Activated CD4-positive, alpha-beta T cell treated with anti-CD3 and anti-CD28 coated beads, Interleukin-2, amount 50 U/mL, for 4 hours (primary cell): ENCODE data around the gene PAPPA2.

Source experiments
- DNase-seq, 2 experiments: peaks; one replicate each; pipeline ENCODE4 v3.0.0-alpha.2; 2020

PAPPA2 gene

GRCh38 chr1:176820391-176821031, 357.5 kb downstream of the PAPPA2 start:
- DNase-seq = no peak

- DNase-seq = no peak
Measured at GRCh38 chr1:176826265-176826664, 363.3 kb downstream of the PAPPA2 start.

GRCh38 chr1:176829261-176829660, 366.3 kb downstream of the PAPPA2 start:
- no peak for DNase-seq

GRCh38 chr1:176831150-176831549, 368.2 kb downstream of the PAPPA2 start:
- no peak for DNase-seq

- DNase-seq = no peak
Measured at GRCh38 chr1:176837708-176838107, 374.7 kb downstream of the PAPPA2 start.

- no peak for DNase-seq
Measured at GRCh38 chr1:176838276-176838995, 375.5 kb downstream of the PAPPA2 start.

GRCh38 chr1:176839216-176839615, 376.2 kb downstream of the PAPPA2 start:
- no peak for DNase-seq

- DNase-seq = no peak
Measured at GRCh38 chr1:176841238-176841637, 378.3 kb downstream of the PAPPA2 start.

GRCh38 chr1:176843352-176844297, 380.6 kb downstream of the PAPPA2 start:
- DNase-seq = no peak

- DNase-seq = no peak
Measured at GRCh38 chr1:176847052-176847451, 384.1 kb downstream of the PAPPA2 start.

GRCh38 chr1:176849281-176849680, 386.3 kb downstream of the PAPPA2 start:
- DNase-seq = no peak

GRCh38 chr1:176850871-176851270, 387.9 kb downstream of the PAPPA2 start:
- no peak for DNase-seq

- DNase-seq = no peak
Measured at GRCh38 chr1:176852124-176852523, 389.1 kb downstream of the PAPPA2 start.

- DNase-seq = no peak
Measured at GRCh38 chr1:176853503-176853902, 390.5 kb downstream of the PAPPA2 start.

- no peak for DNase-seq
Measured at GRCh38 chr1:176854121-176854520, 391.1 kb downstream of the PAPPA2 start.

GRCh38 chr1:176854758-176855745, 392.1 kb downstream of the PAPPA2 start:
- DNase-seq = no peak

- DNase-seq = no peak
Measured at GRCh38 chr1:176857632-176858031, 394.7 kb downstream of the PAPPA2 start.

- no peak for DNase-seq
Measured at GRCh38 chr1:176858433-176858916, 395.5 kb downstream of the PAPPA2 start.

GRCh38 chr1:176863613-176864012, 400.6 kb downstream of the PAPPA2 start:
- no peak for DNase-seq

GRCh38 chr1:176864211-176864610, 401.2 kb downstream of the PAPPA2 start:
- no peak for DNase-seq

- DNase-seq = no peak
Measured at GRCh38 chr1:176866011-176866714, 403.2 kb downstream of the PAPPA2 start.
